Urinary bladder (tissue), 4 donors: Measurements from ENCODE around the gene B4GALNT3. TPM values are rescaled to one million over a fixed set of nuclear protein-coding genes. Genes with fewer than 3 reads are reported as not detected.

Experiments
- DNase-seq: peaks from one replicate; pipeline ENCODE4 v3.0.0-alpha.2; 2015; ENCODE audit errors: extremely low spot score
- H3K27ac ChIP-seq: one replicate; pipeline ENCODE4 v1.5.1; 2013; ENCODE audit warnings: low read depth, mild to moderate bottlenecking, moderate library complexity
- H3K36me3 ChIP-seq: one replicate; pipeline ENCODE4 v1.6.1; 2013; ENCODE audit warnings: mild to moderate bottlenecking, moderate library complexity; ENCODE audit not compliant: insufficient read depth
- H3K4me1 ChIP-seq: one replicate; pipeline ENCODE4 v1.6.1; 2013; ENCODE audit warnings: mild to moderate bottlenecking, moderate library complexity; ENCODE audit not compliant: insufficient read depth
- H3K4me3 ChIP-seq: one replicate; pipeline ENCODE4 v1.5.1; 2013; ENCODE audit warnings: low read depth, low read length
- WGBS: extraction: QIAGEN DNeasy Blood & Tissue Kit; methylation state at CpG from one replicate; pipeline ENCODE4 v1.1.7; 2013; 5-methylcytosine and 5-hydroxymethylcytosine counted together
- polyA plus RNA-seq: library from polyadenylated mRNA; stranded (reverse); fragments of 200-250 nt; gene quantifications from one replicate; pipeline ENCODE4 v1.2.3, GENCODE V29; 2013
- total RNA-seq: library from RNA; depleted of rRNA; stranded (reverse); fragments of >200 nt; gene quantifications from one replicate; pipeline ENCODE4 v1.2.3, GENCODE V29; 2014
- donor health status: healthy with polysubstance abuse.
- donor health status: healthy.

B4GALNT3 gene
- total and polyA plus RNA-seq, 2 donors: 1.3 to 1.4 TPM

GRCh38 chr12:530821-531220, 71.1 kb downstream of the B4GALNT3 start:
- Histone ChIP-seq H3K4me3 (no peak overlapping the region), H3K27ac (no peak overlapping the region), H3K4me1 (no peaks in the 10 kb centered on the region), H3K36me3 (no peaks in the 10 kb centered on the region)
- WGBS: 85% methylated on average over 6 of the region's 6 CpGs
- no peak for DNase-seq

DNA sequence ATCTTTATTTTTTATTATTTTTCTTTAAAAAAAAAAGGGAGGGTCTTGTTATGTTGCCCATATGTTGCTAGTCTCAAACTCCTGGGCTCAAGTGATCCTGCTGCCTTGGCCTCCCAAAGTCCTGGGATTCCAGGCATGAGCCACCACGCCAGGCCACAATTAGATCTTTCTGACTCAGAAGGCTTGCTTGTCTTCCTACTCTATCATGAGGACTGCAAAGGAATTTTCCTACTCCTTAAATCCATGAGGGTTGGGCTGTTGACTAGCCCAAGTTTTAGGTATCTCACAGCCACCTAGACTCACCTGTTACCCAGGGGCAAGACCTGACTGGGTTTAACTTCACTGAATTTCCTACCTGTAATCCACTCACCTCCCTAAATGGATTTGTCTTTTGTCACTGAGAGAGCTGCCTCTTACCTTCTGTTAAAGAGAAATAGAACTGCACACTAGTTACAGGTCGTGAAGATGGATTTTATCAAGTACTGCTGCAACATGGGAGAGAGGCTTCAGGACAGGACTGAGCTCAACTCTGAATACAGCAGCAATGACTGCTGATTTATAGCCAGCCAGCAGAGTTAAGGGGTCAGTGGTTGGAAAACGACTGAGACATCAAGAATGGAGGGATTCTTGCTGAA, 72.3 kb downstream of the B4GALNT3 start:
- DNase-seq: no peak
- Histone ChIP-seq H3K36me3 (no peaks in the 10 kb centered on the region), H3K27ac (no peak overlapping the region), H3K4me1 (no peaks in the 10 kb centered on the region), H3K4me3 (no peak overlapping the region)
- WGBS: 87% methylated on average over 3 of the region's 3 CpGs

GRCh38 chr12:532908-533565, 73.3 kb downstream of the B4GALNT3 start:
- no peak for DNase-seq
- Histone ChIP-seq H3K27ac (no peak overlapping the region), H3K4me3 (no peak overlapping the region), H3K4me1 (no peaks in the 10 kb centered on the region), H3K36me3 (no peaks in the 10 kb centered on the region)
- 82% methylated on average over 9 of the region's 9 CpGs for WGBS

DNA sequence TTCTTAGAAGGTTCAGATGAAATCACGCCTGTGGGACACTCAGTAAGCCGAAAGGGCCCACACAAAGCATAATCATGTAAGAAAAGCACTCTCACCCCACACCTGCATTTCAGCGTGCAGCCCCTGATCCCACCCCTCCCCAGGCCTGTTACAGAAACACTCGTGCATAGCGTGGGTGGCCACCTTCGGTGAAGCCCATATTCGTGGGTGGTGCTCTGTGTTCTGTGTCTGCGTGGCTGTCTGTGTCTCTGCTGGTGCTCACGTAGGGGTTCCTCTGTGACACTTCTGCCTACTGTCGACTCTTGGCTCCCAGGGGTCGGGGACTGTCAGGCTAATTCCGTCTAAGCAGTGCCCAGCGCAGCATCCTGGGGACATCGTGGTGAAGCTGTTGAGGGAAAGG, 74.0 kb downstream of the B4GALNT3 start:
- H3K27ac ChIP-seq: no peak overlapping the region
- 94% methylated on average over 14 of the region's 14 CpGs for WGBS
- no peak for DNase-seq
- H3K4me3 ChIP-seq: no peak overlapping the region
- no peaks in the 10 kb centered on the region for H3K36me3 ChIP-seq
- H3K4me1 ChIP-seq: no peaks in the 10 kb centered on the region

DNA sequence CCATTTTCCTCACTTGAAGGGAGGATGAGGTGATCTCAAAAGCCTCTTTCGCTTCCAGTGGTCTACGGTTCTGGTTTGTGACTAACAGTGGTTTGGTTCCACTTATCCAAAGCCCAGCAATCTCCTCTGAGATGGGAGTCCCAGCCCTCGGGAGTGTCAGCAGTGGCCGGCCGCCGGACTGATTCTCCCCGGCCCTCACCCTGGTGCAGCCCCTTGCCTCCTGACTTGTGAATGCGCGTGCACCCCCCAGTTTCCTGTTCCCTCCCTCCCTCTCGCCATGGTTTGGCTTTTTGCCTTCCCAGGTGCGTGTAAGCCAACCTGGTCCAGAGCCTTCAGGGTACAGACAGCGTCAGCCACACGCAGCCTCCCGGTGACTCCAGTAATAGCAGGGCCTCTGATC, 74.5 kb downstream of the B4GALNT3 start:
- no peak for DNase-seq
- H3K4me1 ChIP-seq: no peaks in the 10 kb centered on the region
- H3K36me3 ChIP-seq: no peaks in the 10 kb centered on the region
- no peak overlapping the region for H3K4me3 ChIP-seq
- H3K27ac ChIP-seq: no peak overlapping the region
- 87% methylated on average over 14 of the region's 14 CpGs for WGBS

- Histone ChIP-seq H3K4me1 (no peaks in the 10 kb centered on the region), H3K36me3 (no peaks in the 10 kb centered on the region), H3K4me3 (no peak overlapping the region), H3K27ac (no peak overlapping the region)
- DNase-seq: no peak
- WGBS: 85% methylated on average over 7 of the region's 7 CpGs
Measured at GRCh38 chr12:535396-535795, 75.7 kb downstream of the B4GALNT3 start.

DNA sequence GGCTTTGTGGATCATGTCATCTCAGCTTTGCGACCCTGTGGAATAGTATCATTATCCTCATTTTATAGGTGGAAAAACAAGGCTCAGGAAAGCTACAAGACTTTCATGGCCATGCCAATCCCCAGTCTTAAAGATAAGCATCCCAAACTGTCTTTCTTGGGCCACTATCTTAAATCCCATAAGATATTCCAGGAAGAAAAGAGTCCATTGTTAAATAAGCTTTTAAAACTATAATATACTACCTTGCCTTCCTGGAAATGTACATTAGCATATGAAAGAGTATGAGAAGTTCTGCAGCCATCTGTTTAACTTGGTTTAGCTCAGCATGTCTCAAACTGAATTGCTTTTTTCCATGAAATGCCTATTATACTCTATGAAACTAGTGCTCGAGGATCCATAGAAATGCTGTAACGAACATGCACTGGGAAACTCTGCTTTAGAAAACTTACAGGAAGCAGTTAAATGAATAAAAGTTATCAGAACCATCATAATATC, 77.1 kb downstream of the B4GALNT3 start:
- no peak for DNase-seq
- H3K36me3 ChIP-seq: no peaks in the 10 kb centered on the region
- WGBS: 86% methylated on average over 3 of the region's 3 CpGs
- H3K4me1 ChIP-seq: no peaks in the 10 kb centered on the region
- no peak overlapping the region for H3K4me3 ChIP-seq
- H3K27ac ChIP-seq: no peak overlapping the region

DNA sequence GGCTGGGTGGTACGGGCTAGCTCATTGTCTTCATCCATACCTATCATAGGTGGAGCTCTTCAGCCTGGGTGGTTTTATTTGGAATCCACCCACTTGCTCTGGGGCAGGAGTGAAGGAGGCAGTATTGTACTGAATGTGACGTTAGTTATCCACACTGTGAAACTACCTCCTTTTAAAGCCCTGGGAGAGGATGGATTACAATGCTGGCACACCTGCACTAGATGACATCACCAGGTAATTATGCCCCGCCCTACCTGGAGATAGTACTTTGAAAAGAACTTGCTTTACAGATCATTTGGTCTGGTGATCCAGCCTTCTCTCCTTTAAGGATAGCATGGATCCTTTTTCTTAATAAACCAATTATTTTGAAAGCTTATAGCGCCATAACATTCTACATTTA, 78.0 kb downstream of the B4GALNT3 start:
- Histone ChIP-seq H3K4me1 (no peaks in the 10 kb centered on the region), H3K4me3 (no peak overlapping the region), H3K27ac (no peak overlapping the region), H3K36me3 (no peaks in the 10 kb centered on the region)
- DNase-seq: no peak
- WGBS: 85% methylated on average over 4 of the region's 4 CpGs

GRCh38 chr12:538731-539539, 79.2 kb downstream of the B4GALNT3 start:
- Histone ChIP-seq H3K4me3 (no peak overlapping the region), H3K4me1 (no peaks in the 10 kb centered on the region), H3K36me3 (no peaks in the 10 kb centered on the region), H3K27ac (no peak overlapping the region)
- WGBS: 31% methylated on average over 10 of the region's 10 CpGs
- DNase-seq: no peak

GRCh38 chr12:539540-540310, 80.0 kb downstream of the B4GALNT3 start:
- Histone ChIP-seq H3K36me3 (no peaks in the 10 kb centered on the region), H3K27ac (no peak overlapping the region), H3K4me1 (no peaks in the 10 kb centered on the region), H3K4me3 (no peak overlapping the region)
- WGBS: 91% methylated on average over 18 of the region's 18 CpGs
- DNase-seq: no peak

DNA sequence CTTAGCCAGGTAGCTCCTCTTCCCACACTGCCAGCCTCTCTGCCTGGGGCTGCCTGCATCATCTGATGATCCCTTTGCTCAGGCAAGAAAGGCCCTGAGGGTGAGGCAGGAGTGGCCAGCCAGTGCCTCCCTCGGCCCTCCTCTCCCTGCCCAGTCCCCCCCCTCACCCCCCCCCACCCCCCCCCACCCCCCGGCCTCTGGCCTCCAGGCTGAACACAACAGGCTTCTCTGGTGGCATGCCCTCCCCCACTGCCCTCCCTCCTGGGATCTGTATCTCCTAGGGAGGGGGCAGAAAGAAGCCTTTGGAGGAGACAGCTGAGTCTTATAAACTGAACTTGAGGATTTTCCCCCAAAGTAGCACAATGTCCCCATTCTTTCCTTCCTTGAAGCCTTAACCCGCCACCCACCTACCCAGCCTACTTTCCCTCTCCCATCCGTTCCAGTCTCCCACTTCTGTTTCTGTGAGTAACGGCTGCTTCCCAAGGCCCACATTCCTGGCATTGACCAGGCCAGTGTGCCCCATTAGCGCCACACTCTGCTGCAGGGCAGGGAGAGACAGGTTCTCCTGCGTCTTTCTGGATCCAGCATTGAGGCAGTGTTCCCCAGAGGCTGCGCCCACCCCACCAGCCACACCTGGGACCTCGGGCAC, 82.1 kb downstream of the B4GALNT3 start:
- H3K36me3 ChIP-seq: no peaks in the 10 kb centered on the region
- WGBS: 69% methylated on average over 9 of the region's 9 CpGs
- no peaks in the 10 kb centered on the region for H3K4me1 ChIP-seq
- H3K4me3 ChIP-seq: no peak overlapping the region
- H3K27ac ChIP-seq: no peak overlapping the region
- DNase-seq: no peak

GRCh38 chr12:542395-543113, 82.8 kb downstream of the B4GALNT3 start:
- H3K4me3 ChIP-seq: no peak overlapping the region
- no peak overlapping the region for H3K27ac ChIP-seq
- 57% methylated on average over 8 of the region's 8 CpGs for WGBS
- H3K36me3 ChIP-seq: no peaks in the 10 kb centered on the region
- no peak for DNase-seq
- no peaks in the 10 kb centered on the region for H3K4me1 ChIP-seq
